ENCODE data around the gene RNF6.

- TF ChIP-seq CTCF (conservative IDR thresholded peaks at IDR 0.05 in 1 of 2, IDR thresholded peaks at IDR 0.05 in 1 of 2; ENCODE audit: extremely low read depth in 1 of 2, insufficient read depth in 1 of 2, low read depth in 1 of 2, low read length in 2 of 2) (no peak), EZH2 (IDR thresholded peaks at IDR 0.05; ENCODE audit: borderline replicate concordance, low read length) (no peak)
Measured at GRCh38 chr13:26247011-26247410, 24.9 kb upstream of the RNF6 start.
